NCI-H1417 (cell line): ENCODE results near the gene MCM9.

Source experiments
- DNase-seq, 3 experiments: peaks; one replicate each; lab custom pipeline; 2025; lab: John Stamatoyannopoulos, UW

The MCM9 gene

DNA sequence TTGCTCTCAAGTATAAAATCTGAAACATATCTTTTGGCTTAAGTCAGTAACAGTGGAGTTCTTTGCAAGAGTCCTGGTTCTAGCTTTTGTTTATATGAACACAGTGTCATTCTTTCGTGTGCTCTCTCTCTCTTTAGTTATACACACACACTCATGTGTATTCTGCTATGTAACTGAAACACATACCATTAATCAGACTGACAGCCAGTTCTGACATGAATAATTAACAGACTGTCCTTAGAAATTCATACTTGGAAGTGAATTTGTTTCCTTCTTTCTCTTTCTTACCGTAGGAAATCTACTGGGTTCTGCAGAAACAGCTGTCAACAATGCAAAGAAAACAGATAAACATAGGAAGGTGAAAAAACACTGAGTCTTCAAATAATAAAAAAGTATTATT lies 2.5 kb downstream of the MCM9 start:
- peak in 1 of 3 experiments; percentile 44 for DNase-seq

DNA sequence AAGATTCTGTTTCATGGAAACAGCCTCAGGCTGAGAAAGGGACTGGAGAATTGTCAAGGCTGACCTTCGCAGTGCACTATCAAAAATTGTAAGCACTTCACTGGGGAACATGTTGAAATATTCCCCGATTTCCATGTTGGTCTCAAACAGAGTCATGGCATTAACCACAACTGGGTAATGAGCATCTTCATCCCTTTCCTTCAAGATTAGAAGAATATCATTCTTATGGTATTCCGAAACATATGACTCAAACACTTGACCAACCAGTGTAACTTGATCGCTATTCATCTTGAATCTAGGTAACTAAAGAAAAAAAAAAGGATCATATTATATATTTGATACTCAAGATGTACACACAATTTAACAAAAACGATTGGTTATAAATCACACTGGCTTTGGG lies 3.5 kb downstream of the MCM9 start:
- DNase-seq, result no peak

DNA sequence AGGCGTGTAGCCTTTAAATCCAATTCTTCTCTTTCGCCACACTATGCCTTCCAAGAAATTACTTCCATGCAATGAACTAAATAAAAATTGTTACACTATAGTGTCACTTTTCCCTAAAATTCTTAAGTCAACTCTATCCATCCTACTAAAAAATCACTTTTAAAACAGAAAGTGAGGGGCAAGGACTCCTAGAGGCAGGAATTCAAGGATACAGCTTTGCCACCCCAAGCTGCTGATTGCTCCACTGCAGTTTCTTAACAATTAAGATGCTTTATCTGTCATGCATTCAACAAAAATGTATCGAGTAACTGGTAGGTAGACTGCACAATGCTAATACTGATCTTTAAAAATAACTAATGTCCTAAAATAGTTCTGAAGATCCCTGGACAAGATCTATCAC lies 4.3 kb downstream of the MCM9 start:
- no peak for DNase-seq

DNA sequence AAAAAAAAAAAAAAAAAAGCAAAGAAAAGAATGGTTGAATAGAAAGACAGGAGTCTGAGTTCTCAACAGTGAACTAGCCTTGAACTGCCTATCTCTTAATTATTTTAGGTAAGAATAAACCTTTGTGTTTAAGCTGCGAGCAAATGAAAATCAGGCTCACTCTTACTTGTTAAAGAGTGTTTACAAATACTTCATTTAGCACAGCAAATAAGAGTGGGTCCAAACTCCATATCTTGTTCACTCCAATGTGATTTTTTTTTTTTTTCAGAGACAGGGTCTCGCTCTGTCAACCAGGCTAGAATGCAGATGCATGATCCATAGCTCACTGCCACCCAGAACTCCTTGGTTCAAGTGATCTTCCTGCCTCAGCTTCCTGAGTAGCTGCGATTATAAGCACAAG lies 11.9 kb downstream of the MCM9 start:
- no peak for DNase-seq

DNA sequence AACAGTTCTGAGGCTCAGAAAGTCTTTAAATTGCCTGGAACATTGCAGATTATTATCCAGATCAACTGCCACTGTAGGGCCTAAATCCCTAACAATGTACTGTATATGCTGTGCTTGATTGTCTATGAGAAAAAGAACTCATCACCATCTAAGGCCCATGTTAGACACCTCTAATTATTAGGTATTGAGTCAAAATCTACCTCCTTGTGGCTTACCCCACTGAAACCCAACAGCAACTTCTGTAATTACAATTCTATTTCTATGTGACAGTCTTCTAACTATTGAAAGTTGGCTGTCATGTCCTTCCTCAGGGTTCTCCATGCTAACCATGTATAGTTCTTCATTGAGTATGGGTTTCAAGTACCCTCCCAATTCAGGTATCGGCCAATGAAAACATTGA lies 13.9 kb downstream of the MCM9 start:
- DNase-seq, result no peak

DNA sequence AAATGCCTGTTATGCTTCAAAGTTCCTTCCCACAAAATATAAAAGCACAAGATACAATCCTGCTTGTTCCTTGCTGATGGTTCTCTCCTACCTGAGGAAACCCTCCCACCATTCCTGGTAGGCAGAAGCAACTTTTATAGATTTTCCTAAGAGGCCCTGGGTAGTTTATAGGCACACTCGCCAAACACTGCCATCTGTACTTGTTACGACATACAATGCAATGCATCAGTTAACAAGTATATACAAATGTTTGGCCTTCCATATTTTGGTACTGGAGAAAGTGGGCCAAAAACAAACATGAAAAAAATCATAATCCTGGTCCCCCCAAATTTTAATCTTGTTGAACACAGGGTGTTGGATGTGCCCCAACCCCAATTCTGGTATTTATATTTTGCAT lies 16.6 kb downstream of the MCM9 start:
- DNase-seq, result no peak

DNA sequence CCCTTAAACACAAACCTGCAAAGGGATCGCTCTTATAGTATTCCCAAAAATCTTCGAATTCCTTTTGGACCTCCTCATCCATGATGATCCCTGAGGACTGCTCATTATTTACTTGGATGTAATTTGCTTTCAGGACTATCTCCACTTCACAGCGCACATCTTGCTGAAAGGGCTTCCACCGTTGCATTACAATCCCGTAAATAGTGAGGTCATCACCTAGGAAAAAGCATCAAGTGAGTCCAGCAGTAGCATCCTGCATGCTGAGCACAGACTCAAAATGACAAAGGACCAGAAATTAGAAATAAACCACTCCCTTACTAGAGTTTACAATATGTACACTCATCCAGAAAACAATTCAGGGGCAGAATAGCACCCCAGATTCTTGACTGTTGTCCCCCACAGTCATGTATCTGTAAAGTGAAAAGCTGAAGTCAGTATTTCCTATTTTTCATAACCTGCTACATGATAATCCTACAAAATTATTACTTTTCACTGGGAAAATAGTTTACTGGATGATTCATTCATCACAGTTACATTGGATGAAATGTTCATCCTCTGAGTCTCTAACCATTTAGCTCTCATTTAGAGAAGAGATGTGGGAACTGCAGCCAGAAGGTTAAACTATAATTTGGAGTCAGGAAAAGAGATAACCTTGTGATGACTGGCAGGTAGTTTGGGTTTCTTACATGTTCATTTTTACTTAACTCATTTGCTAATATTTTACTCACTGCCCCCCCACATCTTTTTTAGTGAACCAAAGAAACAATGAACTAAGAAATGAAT lies 17.2 kb downstream of the MCM9 start:
- peak in 1 of 3 experiments; percentile 30 for DNase-seq

DNA sequence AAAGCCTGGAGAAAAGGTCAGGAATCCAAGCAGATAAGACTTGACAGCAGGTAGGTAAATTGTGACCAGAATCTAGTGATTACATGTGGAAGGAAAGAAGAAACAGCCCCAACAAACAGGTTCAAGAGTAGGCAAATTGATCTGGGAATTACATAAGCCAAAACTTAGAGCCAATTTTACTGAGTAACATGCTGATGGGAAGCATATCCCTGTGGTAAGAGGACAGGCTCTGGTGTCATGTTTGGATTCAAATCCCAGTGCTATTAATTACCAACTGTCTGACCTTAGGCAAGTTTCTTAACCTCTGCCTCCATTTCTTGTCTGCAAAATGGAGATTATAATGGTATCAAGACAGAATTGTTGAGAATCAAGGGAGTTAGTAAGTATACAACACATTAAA lies 20.4 kb downstream of the MCM9 start:
- no peak for DNase-seq

DNA sequence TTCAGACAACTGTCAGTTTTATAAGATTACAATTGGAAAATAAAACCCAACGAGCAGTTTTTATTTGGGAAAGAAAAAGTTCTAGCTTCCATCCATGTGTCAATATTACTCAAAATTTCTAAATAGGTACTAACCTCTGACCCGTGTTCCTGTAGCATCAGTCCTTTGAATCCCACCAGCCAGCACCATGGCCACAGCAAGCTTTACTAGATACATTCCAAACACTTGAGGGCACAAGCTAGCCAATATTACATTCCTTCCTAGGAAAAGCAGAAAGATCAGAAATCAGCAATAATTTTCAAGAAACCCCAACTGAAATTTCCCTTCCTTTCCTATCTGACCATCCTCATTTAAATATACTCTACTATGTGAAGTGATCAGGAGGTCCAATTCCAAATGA lies 21.8 kb downstream of the MCM9 start:
- DNase-seq, result no peak

DNA sequence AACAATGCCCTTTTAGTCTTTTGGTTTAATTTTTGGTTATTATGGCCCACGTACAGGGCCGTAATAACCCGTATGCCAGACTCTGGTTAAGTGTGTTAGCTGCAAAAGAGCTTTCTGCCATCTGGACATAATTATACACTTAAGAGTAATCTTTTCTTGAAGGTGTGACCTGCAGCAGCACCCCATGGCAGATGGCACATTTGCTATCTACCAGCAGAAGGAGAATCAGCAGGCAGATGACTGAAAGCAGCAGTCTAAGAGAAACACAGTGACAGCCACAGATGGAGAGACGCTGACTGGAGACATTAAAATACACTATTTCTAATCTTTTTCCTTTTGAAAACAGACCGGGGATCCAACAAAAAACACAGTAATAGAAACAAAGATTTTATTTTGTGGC lies 22.3 kb downstream of the MCM9 start:
- peak in 2 of 3 experiments; percentile 21 to 83 for DNase-seq

DNA sequence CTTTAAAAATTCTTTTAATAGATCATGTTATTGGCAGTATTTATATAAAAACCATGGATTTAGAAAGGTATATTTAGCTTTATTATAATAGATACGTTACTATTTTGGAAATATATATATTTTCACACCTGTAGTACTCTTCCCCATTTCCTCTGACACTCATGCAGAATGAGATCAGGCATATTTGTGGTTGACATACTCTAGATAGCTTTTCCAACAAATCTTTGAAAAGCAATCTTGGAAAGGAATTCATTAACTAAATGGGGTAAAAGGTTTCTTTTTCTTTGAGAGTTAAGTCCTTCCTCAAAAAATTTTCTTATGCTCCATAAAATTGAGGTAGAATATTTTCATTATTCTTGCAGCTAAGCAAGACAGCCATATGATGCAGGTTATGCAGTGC lies 26.5 kb downstream of the MCM9 start:
- DNase-seq, result no peak

DNA sequence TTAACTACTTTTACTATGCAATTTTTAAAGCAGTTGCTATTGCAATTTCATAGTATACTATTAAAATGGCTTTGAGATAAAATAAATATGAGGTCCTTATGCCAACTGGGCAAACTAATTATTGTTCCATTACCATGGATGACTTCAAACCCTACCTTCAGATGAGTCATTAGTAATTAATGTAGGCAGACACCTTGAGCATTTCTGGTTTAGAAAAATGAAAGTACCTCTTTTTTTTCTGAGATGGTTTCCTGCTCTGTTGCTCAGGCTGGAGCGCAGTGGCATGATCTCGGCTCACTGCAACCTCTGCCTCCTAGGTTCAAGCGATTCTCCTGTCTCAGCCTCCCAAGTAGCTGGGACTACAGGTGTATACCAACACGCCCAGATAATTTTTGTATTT lies 29.1 kb downstream of the MCM9 start:
- no peak for DNase-seq

DNA sequence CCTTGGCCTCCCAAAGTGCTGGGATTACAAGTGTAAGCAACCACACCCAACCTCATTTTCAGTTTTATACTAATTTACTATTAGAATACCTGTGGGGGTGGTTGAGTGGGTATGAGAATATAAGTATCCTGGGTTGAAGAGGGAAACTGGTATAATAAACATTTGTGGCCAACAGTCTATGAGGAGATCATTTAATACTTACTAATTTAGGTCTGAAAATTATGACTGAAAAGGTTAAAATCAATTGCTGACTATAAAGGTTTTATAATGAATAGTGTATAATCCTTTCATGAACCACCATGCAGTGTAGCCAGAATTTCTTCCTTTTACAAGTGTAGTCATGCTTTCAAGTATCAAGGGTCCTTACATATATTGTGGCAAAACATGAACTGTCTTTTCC lies 29.9 kb downstream of the MCM9 start:
- no peak for DNase-seq

DNA sequence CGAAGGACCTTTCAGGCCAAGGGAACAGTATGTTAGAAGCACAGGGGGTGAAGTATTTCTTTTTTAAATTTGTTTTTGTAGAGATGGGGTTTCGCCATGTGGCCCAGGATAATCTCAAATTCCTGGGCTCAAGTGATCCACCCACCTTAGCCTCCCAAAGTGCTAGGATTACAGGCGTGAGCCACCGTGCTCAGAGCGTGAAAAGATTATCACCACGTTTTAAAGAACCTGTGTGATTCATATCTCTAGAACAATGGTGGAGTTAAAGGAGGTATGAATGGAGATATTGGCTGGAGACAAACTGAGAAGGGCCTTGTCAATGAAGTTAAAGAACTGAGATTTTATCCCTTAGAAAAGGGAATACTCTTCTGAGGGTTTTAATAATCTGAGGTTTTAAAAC lies 31.3 kb downstream of the MCM9 start:
- DNase-seq, result no peak

DNA sequence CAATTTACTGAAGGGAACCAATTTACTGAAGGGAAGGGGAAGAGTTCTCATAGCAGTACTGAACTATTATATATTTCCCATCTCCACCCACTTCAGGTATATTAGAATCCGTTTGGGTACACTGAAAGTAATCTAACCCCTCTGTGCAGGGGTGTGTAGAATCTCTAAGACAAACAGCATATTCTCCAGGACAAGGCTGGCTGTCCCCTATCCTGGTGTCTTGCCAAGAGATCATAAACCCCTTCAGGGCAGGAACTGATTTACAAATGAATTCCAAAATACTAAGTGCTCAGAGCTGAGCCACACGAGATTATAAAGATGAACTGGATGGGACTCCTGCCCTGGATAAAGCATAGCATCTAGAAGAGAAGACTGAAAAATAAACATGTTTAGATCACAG lies 31.8 kb downstream of the MCM9 start:
- no peak for DNase-seq

DNA sequence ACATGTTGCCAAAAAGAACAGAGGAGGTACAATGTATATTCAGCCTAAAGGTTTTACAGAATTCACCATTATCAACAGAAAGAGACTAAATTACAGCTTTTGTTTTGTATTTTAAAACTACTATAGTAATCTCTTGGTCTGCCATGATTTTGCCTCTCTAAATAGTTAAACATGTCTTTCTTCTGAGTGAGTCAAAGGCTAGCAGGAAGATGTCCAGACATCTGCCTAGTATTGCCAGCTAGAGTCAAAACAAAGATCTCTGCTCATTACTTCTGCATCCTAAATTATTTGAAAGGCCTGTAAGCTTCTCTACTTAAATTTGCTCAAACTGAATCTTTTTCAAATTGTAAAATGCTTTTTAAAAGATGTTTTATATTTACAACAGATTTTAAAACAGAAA lies 32.2 kb downstream of the MCM9 start:
- no peak for DNase-seq

DNA sequence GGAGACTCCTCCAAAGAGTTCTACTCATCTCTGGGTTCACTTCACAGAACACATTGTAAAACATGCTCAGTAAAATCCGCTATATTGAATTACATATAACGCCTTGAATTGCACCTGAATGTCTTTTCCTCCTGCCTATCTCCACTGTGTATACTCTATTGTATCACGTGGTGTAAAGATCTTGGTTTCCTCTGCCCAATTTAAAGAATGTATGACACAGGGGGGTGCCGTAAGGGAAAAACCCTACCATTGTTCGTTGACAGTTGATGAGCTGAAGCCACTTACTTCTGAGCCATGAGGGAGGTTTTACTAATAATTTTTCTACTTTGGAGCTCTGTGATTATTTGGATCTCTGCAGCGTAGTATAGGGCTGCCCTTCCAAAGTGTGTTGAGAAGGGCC lies 35.0 kb downstream of the MCM9 start:
- DNase-seq, result no peak

DNA sequence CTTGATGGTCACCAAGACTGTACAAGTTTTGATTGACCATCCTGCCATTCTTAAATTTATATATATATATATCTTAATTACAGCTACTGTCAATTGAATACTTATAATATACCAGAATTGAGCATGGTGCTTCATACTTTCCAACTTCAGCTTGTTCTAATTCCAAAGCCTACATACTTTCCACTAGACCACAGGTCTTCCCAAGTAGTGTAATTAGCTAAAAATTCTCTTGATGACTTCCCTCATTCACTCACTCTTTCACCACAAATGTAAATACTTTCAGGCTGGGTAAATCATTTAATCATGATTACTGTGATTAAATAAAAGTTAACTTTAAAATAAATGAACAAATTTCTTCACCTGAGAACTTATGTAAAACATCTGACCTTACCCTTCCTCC lies 37.6 kb downstream of the MCM9 start:
- DNase-seq, result no peak

DNA sequence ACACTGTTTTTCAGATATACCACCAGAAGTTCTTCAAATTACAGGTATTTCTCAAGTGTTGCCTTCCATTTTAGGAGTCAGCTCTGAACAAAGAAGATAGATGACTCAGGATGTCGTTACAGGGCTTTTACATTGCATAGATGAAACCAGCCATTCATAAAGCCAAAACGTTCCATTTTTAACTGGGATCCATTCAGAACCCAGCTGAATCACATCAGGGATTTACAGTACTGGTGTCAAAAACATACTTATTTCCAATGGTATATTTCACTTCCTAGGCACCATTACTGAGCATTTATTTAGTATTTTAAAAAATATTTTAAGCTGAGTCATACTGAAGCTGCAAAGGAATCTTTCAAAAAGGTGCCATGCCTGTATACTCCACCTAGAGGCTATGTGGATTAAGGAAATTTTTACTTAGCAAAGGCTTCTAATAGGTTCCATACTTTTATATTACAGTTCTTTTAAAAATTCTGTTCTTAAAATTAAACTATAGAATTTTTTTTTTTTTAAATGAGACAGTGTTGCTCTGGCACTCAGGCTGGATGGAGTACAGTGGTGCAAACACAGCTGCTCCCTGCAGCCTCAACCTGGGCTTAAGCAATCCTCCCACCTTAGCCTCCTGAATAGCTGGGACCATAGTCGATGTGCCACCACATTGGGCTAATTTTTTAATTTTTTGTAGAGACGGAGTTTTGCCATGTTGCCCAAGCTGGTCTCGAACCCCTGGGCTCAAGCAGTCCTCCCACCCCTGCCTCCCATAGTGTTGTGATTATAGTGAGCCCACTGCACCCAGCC lies 38.4 kb downstream of the MCM9 start:
- DNase-seq, result peak in 2 of 3 experiments; percentile 12 to 40

DNA sequence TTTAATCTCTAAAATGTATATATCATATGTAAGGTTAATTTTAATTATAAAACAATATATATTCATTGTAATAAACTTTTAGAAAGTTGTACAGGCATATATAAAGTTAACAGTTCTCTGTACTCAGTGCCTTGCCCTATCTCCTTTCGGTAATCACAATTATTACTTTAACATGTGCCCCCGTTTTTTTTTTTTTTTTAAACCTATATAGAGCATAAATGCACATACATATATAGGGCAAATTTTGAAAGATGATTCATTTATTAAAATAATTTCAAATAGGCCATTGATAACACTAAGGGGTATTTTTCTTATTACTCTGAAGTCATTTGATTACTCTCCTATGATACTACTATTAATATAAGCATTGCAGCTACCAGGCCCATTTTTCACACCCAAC lies 39.1 kb downstream of the MCM9 start:
- no peak for DNase-seq

DNA sequence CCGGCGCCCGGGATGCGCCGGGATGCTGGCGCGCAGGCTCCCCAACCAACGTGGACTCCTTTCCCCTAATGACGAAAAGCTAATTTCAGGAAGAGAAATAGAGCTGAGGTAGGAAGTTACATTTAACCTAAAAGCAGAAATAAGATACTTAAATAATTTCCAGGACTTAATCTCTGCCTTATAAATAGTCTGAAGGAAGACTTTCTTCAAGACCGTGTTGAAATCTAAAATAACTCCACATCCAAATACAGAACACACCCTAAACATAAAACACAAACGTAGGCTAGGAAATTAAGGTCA lies 39.7 kb downstream of the MCM9 start:
- DNase-seq, result no peak

DNA sequence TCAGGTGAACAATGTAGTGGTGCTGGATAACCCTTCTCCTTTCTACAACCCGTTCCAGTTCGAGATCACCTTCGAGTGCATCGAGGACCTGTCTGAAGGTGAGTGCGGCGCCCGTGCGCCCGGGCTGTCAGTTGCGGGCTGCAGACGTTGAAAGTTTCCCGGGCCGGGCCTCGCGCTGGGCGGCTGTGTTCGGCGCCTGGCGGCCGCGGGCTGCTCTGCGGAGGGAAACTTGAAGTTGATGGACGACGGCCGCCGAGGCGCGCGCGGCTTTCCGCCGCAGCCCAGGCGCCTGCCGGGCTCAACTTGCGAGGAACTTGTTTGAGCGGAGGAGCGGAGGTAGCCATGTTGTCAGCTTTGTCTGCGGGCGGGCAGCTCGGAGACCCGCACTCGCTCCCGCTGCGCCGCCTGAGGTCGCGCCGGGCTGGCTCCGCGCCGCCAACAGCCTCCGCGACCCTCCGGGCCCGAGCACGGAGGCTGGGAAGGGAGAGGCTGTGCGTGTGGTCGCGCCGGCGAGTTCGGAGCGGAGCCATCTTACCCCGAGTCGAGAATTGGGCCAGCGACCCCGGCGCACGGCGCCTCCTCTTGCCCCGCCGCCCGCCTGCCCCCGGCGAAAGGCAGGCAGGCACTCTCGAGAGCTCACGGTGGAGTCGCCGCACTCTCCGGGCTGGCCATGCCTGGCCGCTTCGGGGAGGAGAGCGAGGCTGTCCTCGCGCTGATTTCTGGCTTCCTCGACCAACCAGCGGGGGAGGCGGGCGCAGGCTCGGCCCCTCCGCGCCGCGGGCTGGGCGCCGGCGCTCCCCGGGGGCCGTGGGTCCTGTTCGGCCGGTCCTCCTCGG lies 40.3 kb downstream of the MCM9 start:
- DNase-seq, result peak; percentile 75 to 82 (median 81)
